HG02642 (cell line): ENCODE results near the gene ZIC3.
"Not testable (repeated sequence)": the region's sequence is repeated elsewhere in the genome, so short reads cannot be mapped to it uniquely, and the experiment has no call there.

ENCODE experiments used
- ATAC-seq: cut with Tn5 transposase; IDR thresholded peaks from one replicate; pipeline ENCODE4 v1.9.1; 2021; ENCODE audit warnings: mild to moderate bottlenecking; ENCODE audit not compliant: unreplicated experiment, poor library complexity

ZIC3 gene

GRCh38 chrX:137565921-137566745 is at the start of gene ZIC3:
TSS of gene ZIC3 (plus strand) at chrX:137566127. CDS start at chrX:137566692, 565 bp downstream.
- no peak for ATAC-seq

GRCh38 chrX:137519459-137519858 is 46.5 kb upstream of the ZIC3 start:
- no peak for ATAC-seq

DNA sequence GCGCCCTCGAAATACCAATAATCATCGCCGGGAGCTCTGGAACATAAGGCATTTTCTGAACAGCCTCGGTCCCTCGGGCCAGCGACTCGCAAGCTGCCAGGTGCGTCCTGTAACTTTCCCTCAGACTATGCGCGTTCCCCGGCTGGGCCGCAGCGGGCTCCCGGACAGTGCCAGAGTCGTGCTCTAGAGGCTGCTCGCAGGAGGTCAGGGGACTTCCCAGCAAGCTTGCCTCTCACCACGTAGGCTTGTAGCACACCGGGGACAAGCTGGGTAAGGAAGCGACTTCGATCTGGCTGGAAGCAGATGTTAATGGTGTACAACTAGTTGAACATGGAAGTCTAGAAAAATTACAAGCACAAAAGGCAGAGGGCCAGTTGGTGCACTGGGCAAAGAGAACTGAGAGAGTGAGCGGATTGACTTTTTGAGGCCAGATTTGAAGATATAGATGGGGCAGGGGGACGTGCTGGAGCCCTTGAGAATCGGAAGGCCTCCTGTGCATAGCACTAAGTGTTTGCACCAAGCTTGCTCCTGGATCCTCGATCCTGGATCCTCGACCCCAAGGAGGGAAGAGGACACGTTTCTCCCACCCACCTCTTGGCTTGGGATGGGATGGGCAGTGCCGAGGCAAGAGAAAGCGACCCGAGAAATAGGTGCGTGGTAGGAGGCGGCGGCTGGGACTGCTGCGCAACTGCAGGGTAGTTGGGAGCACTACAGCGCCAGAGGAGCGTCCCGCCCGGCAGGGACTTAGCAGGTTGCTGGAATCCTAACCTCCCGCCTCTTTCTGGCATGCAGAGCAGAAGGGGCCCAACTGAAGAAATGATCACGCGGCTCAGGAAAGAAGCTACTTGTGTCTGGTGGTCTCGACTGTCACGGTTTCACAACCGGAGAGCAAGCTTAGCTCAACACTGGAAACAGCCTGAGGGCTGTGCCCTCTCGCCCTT is 19.9 kb upstream of the ZIC3 start:
- ATAC-seq: no peak

DNA sequence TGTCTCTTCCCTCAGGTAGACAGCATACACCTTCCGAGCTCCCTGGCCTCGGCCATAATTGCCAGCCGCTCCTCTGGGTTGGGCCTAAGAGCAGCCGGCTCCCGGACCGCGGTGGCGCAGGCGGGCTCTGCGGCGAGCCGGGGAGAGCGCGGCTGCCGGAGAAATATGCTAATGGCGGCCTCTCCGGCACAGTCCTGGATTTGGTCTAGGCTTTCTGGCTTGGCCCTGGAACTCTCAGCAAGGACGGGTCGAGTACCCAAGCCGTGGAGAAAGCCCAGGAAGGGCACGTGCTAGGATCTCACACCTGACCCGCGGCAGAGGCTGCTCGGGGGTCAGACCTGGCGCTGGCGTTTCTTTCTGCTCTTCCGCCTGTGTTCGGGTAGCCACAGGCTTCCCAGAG is 18.6 kb upstream of the ZIC3 start:
- no peak for ATAC-seq

DNA sequence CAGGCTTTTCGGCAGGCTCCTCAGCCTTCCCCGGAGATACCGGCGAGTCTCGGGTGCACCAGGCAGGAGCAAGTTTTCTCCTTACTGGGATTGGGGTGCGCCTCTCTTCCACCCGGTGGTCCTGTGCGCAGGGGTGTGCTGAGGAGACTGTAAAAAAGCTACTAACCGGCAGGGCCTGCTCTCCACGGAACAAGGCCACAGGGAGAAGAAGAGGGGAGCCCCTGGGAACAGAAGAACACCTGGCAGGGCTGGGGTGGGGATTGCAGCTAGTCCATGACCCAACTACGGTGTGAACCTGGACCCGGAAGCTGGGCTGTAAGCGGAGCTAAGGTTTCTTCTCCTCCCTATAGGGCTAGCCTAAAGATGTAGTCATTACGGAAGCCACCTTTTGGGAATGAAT is 17.7 kb upstream of the ZIC3 start:
- no peak for ATAC-seq

DNA sequence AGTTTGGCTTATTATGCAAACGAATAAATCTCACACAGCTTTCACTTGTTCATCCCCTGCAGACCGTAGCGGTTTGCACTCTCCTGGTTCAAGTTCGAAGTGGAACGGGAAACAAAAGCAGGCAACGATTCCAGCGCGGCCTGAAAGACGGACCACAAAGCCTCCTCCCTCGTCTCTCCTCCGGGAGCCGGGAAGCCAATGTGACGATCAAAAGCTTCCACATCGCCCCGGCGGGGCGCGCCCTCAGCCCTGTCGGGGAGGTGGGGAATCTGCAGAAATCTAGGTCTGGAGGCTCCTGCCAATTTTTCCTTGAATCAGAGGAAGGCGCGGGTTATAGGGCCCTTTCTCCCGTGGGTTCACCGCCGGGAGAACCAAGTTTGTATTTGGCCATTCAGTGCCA is 16.9 kb upstream of the ZIC3 start:
- no peak for ATAC-seq

DNA sequence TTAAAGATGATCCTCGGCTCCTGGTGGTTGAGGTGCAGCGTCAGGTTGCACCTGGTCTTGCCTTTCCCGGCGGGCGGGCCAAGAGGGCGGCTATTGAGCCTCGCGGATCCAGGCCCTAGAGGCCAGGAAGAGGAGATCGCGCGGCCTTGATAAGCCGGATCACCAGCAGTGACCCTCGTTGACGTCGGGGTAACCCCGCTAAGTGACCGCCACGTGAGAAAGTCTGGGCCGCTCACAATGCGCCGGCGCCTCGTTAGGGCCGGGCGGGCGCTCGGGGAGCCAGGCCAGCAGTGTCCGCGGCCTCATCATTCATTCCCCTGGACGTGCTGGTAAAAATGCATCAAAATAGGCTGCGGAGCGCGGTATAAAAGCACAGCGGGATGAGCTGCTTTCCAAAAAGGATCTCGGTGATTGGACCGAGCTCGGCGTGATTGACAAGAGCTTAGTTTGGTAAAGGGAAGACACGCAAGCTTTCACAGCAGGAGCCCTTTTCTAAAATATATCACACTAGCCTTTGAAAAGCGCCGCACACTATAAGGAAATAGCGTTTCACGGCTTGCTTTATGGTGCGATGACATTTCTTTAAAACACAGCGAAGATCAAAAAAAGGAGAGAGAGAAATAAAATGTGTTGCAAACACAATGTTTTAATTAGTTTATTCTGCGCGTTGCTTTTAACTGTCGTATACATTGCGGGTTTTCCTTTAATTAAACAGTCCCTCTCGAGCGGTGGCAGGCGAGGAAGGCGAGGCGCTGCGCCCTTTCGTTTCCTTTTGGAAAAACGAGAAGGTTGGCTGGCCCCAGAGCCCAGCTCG is 15.9 kb upstream of the ZIC3 start:
- no peak for ATAC-seq

GRCh38 chrX:137550665-137551261 is 15.2 kb upstream of the ZIC3 start:
- ATAC-seq: no peak

- ATAC-seq: not testable (repeated sequence)
Measured at GRCh38 chrX:137552098-137552497, 13.8 kb upstream of the ZIC3 start.

DNA sequence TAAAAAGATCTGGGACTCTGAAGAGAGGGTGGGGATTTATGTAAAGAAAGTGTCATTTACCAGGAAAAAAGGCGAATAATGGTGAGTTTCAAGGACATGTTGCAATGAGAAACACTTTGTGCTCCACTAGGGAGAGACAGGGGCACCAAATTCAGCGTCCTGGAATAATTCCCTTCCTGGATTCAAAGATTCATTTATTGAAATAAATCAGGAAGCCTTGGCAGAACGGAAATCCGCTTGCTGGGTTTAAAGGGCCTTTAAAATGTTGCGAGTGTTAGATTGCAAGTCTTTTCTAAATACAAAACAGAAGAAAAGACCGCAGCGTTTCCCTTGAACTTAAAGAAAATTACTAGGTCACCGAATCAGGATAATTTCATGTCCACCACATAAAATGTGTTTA is 3.8 kb upstream of the ZIC3 start:
- no peak for ATAC-seq

DNA sequence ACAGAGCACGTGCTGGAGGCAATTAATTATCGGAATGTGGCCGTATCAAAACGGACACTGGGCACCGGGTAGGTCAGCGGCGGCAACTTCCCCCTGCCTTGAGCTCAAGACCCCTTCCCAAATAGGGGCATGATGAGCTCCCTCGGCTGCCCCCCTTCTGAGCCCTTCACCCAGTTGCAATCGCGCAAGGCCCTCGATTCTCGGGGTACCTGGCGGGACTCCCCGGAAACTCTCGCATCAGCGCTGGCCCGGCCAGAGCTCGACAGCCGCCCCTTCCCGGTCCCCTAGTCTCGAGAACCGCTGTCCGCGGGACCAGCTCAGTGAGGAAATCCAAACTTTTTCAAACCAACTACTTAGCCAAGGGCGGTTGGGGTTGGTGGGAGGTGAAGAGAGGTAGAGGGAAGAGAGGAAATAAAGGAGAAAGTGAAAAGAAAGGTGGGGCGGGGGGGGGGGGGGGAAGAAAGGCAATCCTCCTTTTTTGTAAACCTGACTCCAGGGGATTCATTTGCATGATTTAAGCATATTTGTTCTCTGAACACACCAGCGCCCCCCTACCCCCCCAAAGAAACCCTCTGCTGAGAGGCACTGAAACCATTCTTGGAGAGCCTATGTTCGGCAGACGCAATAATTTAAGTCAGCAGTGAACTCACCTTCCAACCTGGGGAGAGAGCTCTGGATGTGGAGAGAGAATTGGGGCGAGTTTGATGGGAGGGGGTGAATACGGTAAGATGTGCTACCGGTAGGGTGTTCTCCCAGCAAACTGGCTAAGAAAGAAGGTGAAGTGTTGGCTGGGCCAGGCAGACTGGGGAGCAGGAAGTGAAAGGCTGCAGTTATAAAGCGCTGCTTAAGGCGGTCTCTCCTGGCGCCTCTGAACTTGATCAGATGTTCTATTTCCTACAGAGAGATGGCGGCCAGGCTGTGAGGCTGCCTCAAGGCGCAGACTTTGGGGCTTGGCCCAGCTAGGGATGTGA is 2.0 kb upstream of the ZIC3 start:
- no peak for ATAC-seq

GRCh38 chrX:137565318-137565904 is 516 bp upstream of the ZIC3 start:
- ATAC-seq: no peak

- no peak for ATAC-seq
Measured at GRCh38 chrX:137566746-137567679, 1.1 kb downstream of the ZIC3 start.

DNA sequence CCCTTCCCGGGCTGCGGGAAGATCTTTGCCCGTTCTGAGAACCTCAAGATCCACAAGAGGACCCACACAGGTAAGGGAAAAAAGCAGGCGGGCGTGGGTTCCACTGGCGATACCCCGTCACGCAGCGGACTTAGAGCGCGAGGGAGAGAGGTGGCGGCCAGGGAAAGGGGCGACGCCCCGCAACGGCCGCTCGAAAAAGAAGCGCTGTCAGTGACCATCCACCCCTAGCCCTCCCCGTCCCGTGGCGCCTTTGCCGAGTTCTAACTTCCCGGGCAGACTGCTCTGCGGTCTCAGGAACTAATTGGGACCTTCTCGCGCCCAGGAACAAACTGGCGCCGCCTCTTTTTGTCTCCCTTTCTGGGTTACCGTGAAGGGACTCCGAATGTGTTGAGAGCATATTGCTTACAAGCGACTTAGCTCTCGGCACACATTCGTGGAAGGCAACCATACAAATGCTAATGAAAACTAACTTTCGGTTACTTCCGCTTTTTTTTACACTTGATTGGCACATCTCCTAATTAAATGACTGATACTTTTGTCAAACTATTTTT is 1.8 kb downstream of the ZIC3 start:
- ATAC-seq: no peak

DNA sequence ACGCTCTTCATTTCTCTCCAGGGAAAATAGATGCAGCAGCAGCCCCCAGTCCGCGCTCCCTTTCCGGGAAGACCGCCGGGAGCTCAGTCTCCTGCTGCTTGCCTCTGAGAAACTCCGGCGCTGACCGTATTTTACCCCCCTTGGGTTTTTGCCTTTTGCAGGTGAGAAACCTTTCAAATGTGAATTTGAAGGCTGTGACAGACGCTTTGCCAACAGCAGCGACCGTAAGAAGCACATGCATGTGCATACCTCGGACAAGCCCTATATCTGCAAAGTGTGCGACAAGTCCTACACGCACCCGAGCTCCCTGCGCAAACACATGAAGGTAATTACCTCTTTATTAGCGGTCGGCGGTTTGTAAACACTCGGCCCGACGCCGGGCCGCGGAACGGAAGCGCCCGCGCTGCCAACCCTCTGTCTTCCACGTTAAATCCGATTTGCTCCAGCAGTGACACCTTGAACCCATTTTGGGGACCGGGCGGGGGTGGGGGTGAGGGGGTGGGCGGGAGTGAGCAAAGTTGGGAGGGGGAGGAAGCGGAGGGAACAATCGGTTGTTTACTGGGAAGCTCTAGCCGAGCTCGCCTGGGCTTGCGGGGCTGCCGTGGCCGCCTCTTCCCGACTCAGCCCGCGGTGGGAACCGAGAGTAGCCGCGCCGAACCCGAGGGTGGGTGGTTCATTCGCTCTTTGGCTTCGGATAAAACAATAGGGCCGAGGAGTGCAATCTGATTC is 3.0 kb downstream of the ZIC3 start:
- no peak for ATAC-seq

DNA sequence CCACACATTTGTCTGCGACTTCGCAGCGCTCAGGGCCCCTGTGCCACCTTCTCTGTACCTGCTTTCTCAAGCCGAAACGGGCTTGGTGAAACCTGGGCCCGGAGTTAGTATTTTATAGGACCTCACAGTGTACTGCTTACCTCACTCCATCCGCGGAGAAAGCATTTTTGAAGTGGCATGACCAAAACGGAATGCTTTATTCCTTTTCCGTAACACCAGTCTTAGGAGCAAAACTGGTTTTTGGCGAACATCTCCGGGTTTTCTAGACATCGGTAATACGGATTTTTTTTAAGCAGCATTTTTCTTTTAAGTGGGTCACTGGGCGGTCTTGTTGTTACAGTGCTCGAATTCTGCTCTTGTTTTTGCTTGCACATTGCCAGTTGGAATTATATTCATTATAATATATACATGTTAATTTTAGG is 3.6 kb downstream of the ZIC3 start:
- ATAC-seq: no peak
